ENCODE measurements around the gene SAP30. TPM values are rescaled to one million over a fixed set of nuclear protein-coding genes. Genes with fewer than 3 reads are reported as not detected.

SAP30 gene
- total and polyA plus RNA-seq, 9 of the 15 experiments (the other 6 are each of a cell fraction or from before 2014, with no cell fraction given) = 5.9 to 51.1 (median 32.6) TPM

- no peak for TF ChIP-seq SMAD3 (CRISPR knock-in tag; conservative IDR thresholded peaks at IDR 0.05)
- TF ChIP-seq ZNF143 (CRISPR knock-in tag; IDR thresholded peaks at IDR 0.05) = no peak
- peak; percentile 76 to 90; a peak in 3 of 4 replicates for TF ChIP-seq TRIM24 (IDR thresholded peaks at IDR 0.05)
- no peak for TF ChIP-seq ESRRB (CRISPR knock-in tag; IDR thresholded peaks at IDR 0.05; ENCODE audit: borderline replicate concordance)
- 0 out of 2 replicates have a peak, but pooled peaks have one; percentile 21 for TF ChIP-seq SREBF1 (IDR thresholded peaks at IDR 0.05; ENCODE audit: borderline replicate concordance, low read depth, low read length)
- TF ChIP-seq FOXP4 (CRISPR knock-in tag; IDR thresholded peaks at IDR 0.05; ENCODE audit: borderline replicate concordance) = no peak
- TF ChIP-seq, protein P1, sequence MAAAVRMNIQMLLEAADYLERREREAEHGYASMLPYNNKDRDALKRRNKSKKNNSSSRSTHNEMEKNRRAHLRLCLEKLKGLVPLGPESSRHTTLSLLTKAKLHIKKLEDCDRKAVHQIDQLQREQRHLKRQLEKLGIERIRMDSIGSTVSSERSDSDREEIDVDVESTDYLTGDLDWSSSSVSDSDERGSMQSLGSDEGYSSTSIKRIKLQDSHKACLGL (CRISPR knock-in tag; IDR thresholded peaks at IDR 0.05; ENCODE audit: borderline replicate concordance, poor library complexity, severe bottlenecking) = no peak
- no peak for TF ChIP-seq SNRNP70 (optimal IDR thresholded peaks at IDR 0.05; ENCODE audit: low read depth, low read length)
- TF ChIP-seq, protein P2, sequence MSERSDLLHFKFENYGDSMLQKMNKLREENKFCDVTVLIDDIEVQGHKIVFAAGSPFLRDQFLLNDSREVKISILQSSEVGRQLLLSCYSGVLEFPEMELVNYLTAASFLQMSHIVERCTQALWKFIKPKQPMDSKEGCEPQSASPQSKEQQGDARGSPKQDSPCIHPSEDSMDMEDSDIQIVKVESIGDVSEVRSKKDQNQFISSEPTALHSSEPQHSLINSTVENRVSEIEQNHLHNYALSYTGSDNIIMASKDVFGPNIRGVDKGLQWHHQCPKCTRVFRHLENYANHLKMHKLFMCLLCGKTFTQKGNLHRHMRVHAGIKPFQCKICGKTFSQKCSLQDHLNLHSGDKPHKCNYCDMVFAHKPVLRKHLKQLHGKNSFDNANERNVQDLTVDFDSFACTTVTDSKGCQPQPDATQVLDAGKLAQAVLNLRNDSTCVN (CRISPR knock-in tag; IDR thresholded peaks at IDR 0.05) = 0 out of 2 replicates have a peak, but pooled peaks have one; percentile 64
- TF ChIP-seq NCOR1 (IDR thresholded peaks at IDR 0.05) = peak; percentile 53
- no peak for TF ChIP-seq TSC22D4 (tag; IDR thresholded peaks at IDR 0.05)
- no peak for TF ChIP-seq CHD4 (IDR thresholded peaks at IDR 0.05; ENCODE audit: insufficient read depth, insufficient replicate concordance, low read depth, low read length, poor library complexity, severe bottlenecking)
- TF ChIP-seq POLR2B (IDR thresholded peaks at IDR 0.05; ENCODE audit: low read depth, partially characterized antibody) = peak; percentile 98
- TF ChIP-seq, protein P3, sequence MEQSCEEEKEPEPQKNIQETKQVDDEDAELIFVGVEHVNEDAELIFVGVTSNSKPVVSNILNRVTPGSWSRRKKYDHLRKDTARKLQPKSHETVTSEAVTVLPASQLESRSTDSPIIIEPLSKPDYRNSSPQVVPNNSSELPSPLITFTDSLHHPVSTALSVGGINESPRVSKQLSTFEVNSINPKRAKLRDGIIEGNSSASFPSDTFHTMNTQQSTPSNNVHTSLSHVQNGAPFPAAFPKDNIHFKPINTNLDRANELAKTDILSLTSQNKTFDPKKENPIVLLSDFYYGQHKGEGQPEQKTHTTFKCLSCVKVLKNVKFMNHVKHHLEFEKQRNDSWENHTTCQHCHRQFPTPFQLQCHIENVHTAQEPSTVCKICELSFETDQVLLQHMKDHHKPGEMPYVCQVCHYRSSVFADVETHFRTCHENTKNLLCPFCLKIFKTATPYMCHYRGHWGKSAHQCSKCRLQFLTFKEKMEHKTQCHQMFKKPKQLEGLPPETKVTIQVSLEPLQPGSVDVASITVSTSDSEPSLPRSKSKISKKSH (CRISPR knock-in tag; IDR thresholded peaks at IDR 0.05) = no peak
- peak; percentile 58; the same call in 1 of the 2 replicates for TF ChIP-seq MAX (CRISPR knock-in tag; IDR thresholded peaks at IDR 0.05)
- TF ChIP-seq ZBTB7A (IDR thresholded peaks at IDR 0.05; ENCODE audit: borderline replicate concordance, control insufficient read depth, low read depth, low read length) = peak; percentile 6; the same call in 1 of the 2 replicates
- no peak for TF ChIP-seq ZNF655 (CRISPR knock-in tag; IDR thresholded peaks at IDR 0.05)
- no peak for TF ChIP-seq MEF2A (IDR thresholded peaks at IDR 0.05; ENCODE audit: control insufficient read depth, low read depth, low read length)
- 0 out of 2 replicates have a peak, but pooled peaks have one; percentile 56 for TF ChIP-seq HDAC2 (IDR thresholded peaks at IDR 0.05)
- TF ChIP-seq DNMT1 (IDR thresholded peaks at IDR 0.05) = 0 out of 2 replicates have a peak, but pooled peaks have one; percentile 38
These were observed 36.5 kb upstream of the SAP30 start, which contains the start of gene HMGB2 (continued) for GRCh38 chr4:173334085-173334890.
